ENCODE data around the gene CBX7.

GRCh38 chr22:39152511-39153219 is at the start of gene CBX7:
- TF ChIP-seq BCL3 (IDR thresholded peaks at IDR 0.05) (no peak), POLR2AphosphoS2 (conservative IDR thresholded peaks at IDR 0.05; ENCODE audit: low read length) (no peak), CTCF (IDR thresholded peaks at IDR 0.05) (no peak), ELK1 (IDR thresholded peaks at IDR 0.05; ENCODE audit: low read depth, low read length) (no peak), USF2 (IDR thresholded peaks at IDR 0.05) (no peak), RFX5 (IDR thresholded peaks at IDR 0.05) (no peak)
